ENCODE data around the gene BAHCC1.

BAHCC1 gene

GRCh38 chr17:81459224-81459623 lies 64.0 kb downstream of the BAHCC1 start:
- in situ Hi-C loops (cut with MboI; ENCODE audit: low sequenced_read_pairs), result no loop called here

DNA sequence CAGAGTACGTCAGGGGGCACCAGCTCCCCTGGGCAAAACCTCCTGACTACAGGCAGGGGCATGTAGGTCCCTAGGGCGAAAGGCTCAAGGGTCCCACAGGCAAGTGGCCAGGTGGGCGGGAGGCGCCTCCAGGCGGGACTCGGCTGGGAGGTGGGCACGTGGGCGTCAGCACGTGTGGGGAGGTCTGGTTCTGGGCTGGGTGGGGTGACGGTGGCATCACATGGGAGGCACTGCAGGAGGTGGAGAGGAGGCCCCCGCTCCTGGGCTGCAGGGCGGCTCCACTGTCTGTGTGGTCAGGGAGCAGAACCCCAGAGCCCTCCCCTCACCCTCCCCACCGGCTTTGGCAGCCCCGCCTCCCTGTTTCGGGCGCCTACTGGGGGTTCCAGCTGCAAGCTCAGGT lies 64.6 kb downstream of the BAHCC1 start:
- in situ Hi-C loops (cut with MboI; ENCODE audit: low sequenced_read_pairs), result no loop called here

GRCh38 chr17:81460856-81461460 lies 65.7 kb downstream of the BAHCC1 start:
- in situ Hi-C loops (cut with MboI; ENCODE audit: low sequenced_read_pairs), result no loop called here

GRCh38 chr17:81461607-81462500 lies 66.6 kb downstream of the BAHCC1 start:
- in situ Hi-C loops (cut with MboI; ENCODE audit: low sequenced_read_pairs), result no loop called here

DNA sequence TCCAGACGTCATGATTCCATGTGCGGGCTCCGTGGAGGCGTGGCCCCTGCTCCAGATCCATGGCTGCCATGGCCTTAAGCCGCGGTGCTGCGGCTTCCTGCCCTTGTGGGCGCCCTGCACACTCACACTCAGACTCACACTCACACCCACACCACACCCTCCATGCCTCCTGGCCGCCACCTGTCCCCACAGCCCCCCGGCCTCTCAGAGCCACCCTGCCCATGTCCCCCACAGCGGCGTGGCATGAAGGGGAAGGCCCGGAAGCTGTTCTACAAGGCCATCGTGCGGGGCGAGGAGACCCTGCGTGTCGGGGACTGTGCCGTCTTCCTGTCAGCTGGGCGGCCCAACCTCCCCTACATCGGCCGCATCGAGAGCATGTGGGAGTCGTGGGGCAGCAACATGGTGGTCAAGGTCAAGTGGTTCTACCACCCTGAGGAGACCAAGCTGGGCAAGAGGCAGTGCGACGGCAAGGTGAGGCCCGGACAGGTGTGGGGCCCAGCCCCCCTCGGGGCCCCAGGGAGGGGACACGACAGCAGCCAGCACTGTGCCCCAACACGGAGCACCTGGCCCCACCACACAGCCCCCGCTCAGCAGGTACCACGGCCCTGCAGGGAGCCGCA lies 67.4 kb downstream of the BAHCC1 start:
- in situ Hi-C loops (cut with MboI; ENCODE audit: low sequenced_read_pairs), result no loop called here

DNA sequence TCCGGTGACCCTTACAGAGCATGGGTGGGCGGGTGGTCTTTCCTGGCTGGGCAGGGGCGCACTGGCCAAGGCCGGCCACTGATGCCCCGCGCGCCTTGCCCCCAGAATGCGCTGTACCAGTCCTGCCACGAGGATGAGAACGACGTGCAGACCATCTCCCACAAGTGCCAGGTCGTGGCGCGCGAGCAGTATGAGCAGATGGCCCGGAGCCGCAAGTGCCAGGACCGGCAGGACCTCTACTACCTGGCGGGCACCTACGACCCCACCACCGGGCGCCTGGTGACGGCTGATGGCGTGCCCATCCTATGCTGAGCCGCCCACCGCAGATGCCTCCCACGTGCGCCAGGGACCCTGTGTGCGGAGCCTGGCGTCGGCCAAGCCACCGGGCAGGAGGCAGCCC lies 68.2 kb downstream of the BAHCC1 start:
- in situ Hi-C loops (cut with MboI; ENCODE audit: low sequenced_read_pairs), result no loop called here

GRCh38 chr17:81464586-81464985 lies 69.3 kb downstream of the BAHCC1 start:
- in situ Hi-C loops (cut with MboI; ENCODE audit: low sequenced_read_pairs), result no loop called here

DNA sequence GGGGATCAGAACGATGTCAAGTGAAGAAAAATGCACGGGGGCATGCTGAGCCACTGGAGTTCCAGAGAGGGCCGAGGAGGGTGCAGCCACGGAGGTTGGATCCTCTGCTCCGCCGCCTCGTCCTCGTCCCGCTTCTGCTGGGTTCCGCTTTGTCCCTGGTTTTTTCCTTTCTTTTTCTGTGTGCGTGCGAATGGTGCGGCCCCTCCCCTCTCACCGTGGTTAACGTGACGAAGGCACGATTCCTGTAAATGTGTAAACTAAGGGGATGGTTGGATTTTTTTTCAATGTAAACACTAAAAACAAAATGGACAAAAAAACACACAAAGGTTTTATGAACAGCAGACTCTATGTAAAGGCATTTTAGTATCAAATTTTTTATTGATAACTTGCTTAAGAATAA lies 70.7 kb downstream of the BAHCC1 start:
- in situ Hi-C loops (cut with MboI; ENCODE audit: low sequenced_read_pairs), result no loop called here

DNA sequence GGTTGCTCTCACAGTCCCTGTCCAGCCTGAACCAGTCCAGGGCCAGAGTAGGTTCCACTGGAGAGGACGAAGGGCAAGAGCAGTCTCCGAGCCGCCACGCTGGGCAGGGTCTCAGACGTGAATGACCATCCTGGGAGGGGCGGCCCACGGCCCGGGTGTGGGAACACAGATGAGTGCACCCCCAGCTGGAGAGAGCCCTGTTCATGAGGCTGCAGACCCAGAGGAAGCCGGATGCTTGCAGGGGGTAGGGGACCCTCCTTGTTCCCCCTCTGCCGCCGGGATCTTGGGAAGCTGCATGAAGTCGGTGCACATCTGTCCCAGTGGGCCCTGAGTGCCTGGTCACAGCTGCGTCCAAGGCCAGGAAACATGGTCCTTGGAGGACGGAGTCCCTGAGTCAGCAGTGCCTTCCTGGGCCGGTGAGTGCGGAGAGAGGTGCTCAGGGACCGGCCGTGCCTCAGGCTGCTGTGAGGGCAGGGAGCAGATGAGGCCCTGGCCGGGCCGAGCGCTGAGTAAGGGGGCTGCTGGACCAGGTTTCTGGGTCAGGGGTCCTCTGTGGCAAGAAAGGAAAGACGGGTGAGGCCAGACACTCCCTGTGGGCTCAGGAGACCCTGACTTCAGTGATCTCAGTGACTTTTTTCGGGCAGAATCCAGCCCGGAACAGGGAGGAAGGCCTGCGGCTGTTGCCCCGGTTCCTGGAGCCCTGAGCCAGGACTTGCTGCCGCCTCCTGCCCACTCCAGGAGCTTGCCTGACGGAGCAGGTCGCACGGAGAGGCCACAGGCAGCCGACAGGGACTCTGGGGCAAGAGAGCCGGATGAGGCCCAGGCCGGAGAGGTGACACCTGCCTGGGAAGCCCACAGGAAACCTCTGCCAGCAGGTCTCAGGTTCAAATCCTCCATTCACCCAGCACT lies 71.6 kb downstream of the BAHCC1 start:
- in situ Hi-C loops (cut with MboI; ENCODE audit: low sequenced_read_pairs), result no loop called here

GRCh38 chr17:81468111-81468769 lies 73.0 kb downstream of the BAHCC1 start:
- in situ Hi-C loops (cut with MboI; ENCODE audit: low sequenced_read_pairs), result no loop called here

DNA sequence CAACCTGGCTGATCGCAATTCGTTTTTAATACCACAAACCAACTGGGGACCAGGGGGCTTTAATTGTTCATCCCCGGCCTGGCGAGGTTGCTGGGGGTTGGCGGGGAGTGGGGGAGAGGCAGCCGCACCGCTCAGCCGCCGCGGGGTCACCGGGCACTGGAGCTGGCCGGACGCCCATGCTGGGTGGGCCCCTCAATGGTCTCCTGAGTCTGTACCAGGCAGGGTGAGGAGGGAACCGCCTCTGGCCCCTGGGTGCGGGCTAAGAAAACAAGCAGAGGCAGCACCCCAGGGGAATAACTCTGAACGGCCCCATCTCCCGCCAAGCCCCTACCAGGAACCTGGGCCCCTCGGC lies 73.5 kb downstream of the BAHCC1 start:
- in situ Hi-C loops (cut with MboI; ENCODE audit: low sequenced_read_pairs), result no loop called here

DNA sequence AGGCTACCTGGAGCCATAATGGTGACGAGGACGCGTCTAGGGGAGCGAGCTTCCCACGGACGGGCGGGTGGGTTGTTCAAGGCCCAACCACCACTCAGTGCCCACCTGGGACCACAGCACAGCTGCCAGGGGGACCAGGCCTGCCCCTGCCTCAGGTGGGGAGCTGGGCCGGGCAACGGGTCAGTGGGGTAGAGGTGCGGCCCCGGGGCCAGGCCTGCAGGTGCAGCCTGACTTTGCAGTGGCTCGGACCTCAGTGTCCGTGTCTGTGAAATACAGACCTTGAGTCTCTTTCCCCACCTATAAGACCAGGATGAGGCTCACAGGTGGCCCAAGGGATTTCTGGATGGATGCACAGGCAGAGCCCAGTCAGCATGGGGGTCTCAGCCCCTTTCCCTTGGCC lies 74.0 kb downstream of the BAHCC1 start:
- in situ Hi-C loops (cut with MboI; ENCODE audit: low sequenced_read_pairs), result no loop called here

GRCh38 chr17:81470270-81470943 lies 75.2 kb downstream of the BAHCC1 start:
- in situ Hi-C loops (cut with MboI; ENCODE audit: low sequenced_read_pairs), result no loop called here

- in situ Hi-C loops (cut with MboI; ENCODE audit: low sequenced_read_pairs), result no loop called here
These were observed 75.9 kb downstream of the BAHCC1 start for GRCh38 chr17:81470944-81471817.

GRCh38 chr17:81471818-81472456 lies 76.7 kb downstream of the BAHCC1 start:
- in situ Hi-C loops (cut with MboI; ENCODE audit: low sequenced_read_pairs), result no loop called here

GRCh38 chr17:81473019-81473418 lies 77.8 kb downstream of the BAHCC1 start:
- in situ Hi-C loops (cut with MboI; ENCODE audit: low sequenced_read_pairs), result no loop called here

DNA sequence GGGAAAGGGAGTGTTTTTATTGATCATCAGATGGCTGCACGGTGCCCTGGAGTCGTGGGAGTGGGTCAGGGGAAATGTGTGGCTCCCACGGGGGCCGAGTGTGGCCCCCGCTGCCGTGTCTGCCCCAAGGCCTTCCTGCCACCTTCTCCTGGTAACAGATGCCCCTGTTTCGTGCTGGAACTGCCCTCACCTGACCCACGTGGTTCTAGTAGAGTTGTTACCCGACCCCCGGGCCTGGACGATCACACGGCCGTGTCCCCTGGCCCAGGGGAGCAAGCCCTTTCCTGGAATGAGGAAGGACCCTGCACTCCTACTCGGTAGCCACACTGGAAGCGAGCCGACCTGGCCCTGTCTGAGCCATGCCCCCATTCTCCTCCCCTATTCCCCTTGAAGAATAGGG lies 79.7 kb downstream of the BAHCC1 start:
- in situ Hi-C loops (cut with MboI; ENCODE audit: low sequenced_read_pairs), result no loop called here

GRCh38 chr17:81476097-81476496 lies 80.8 kb downstream of the BAHCC1 start:
- in situ Hi-C loops (cut with MboI; ENCODE audit: low sequenced_read_pairs), result no loop called here

- in situ Hi-C loops (cut with MboI; ENCODE audit: low sequenced_read_pairs), result no loop called here
These were observed 81.4 kb downstream of the BAHCC1 start for GRCh38 chr17:81476635-81477034.

Measured in HL-60/S4 treated with phorbol 12-myristate 13-acetate at 8.2 ng/mL for 4 days and 3 days (cell line).